ENCODE measurements around the gene RNF144B.

The RNF144B gene

GRCh38 chr6:18415207-18415606, 28.1 kb downstream of the RNF144B start:
- Histone ChIP-seq H3K4me3 (no peak overlapping the region), H3K27ac (peak overlapping the region; percentile 60 to 76)
- TF ChIP-seq CTCF (IDR thresholded peaks at IDR 0.05): no peak
- DNase-seq (ENCODE audit: low spot score): no peak

DNA sequence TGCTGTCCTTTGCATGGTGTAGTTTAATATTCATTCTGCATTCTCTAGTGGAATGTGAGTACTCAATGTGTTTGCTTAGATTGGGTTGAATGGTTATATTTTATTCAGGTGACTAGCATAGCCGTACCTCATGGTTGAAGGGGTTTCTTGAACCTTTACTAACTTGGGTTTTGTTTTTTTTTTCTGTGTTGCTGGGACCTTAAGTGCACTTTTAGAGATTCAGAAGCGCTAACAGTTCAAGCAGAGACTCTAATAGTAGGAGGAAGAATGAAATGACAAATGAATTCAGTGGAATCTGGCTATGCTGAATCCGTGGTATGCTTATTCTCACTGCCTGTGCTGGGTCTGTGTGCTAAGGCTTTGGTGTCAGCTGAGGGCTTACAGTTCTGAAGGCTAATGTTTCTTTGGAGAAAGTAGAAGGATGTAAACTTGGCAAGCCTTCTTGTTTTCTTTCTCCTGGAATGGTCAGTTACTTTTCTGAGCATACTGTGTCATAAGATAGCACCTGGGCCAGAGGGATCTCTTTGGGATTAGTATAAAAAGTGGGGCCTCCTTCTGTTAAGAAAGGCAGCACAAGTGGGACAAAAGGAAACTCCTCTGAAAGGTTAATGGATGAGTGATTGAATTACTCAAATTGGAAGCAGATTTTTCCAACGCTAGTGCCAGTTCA, 28.7 kb downstream of the RNF144B start:
- H3K27ac ChIP-seq: peak overlapping the region; percentile 60 to 76
- TF ChIP-seq CTCF (IDR thresholded peaks at IDR 0.05): no peak
- DNase-seq (ENCODE audit: low spot score): no peak
- no peak overlapping the region for H3K4me3 ChIP-seq

DNA sequence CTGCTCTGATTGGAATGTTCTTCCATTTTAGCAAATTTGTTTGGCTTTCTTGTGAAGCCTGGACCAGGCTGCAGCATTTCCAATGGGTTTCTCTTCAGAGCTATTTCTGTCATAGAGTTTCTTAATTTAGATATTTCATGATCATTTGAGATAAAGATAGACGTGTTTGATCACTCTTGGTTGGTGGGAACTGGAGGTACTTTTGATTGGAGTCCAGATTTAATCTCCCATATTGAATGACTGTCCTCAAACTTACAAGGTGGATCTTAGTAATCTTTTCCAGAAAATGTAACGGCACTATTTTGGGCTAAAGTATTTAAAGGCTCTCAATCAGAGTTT, 29.2 kb downstream of the RNF144B start:
- TF ChIP-seq CTCF (IDR thresholded peaks at IDR 0.05): no peak
- Histone ChIP-seq H3K27ac (peak overlapping the region; percentile 60 to 76), H3K4me3 (no peak overlapping the region)
- no peak for DNase-seq (ENCODE audit: low spot score)

GRCh38 chr6:18420328-18420727, 33.2 kb downstream of the RNF144B start:
- Histone ChIP-seq H3K4me3 (no peak overlapping the region), H3K27ac (no peak overlapping the region)
- DNase-seq (ENCODE audit: low spot score): no peak
- no peak for TF ChIP-seq CTCF (IDR thresholded peaks at IDR 0.05)

DNA sequence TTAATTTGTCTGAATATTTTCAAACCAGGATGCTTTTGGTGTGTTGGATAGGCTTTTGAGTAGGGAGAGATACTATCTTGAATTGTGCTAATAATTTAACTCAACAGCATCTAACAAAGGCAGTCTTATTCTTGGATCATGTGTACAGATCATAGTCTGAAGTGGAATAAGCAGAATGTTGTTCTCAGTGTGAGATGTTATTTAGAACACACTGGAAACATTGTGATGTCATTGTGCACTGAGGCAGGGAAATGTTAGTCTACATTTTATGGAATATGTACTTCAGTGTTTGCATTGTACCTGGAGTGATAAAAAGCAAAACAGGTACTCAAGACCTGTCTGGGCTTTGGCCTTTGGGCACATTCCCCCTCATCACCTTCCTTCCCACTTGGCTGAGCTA, 35.0 kb downstream of the RNF144B start:
- no peak for DNase-seq (ENCODE audit: low spot score)
- H3K27ac ChIP-seq: no peak overlapping the region
- no peak for TF ChIP-seq CTCF (IDR thresholded peaks at IDR 0.05)
- no peak overlapping the region for H3K4me3 ChIP-seq

- Histone ChIP-seq H3K27ac (no peak overlapping the region), H3K4me3 (no peak overlapping the region)
- no peak for DNase-seq (ENCODE audit: low spot score)
- no peak for TF ChIP-seq CTCF (IDR thresholded peaks at IDR 0.05)
Measured at GRCh38 chr6:18423426-18423825, 36.3 kb downstream of the RNF144B start.

- Histone ChIP-seq H3K27ac (no peak overlapping the region), H3K4me3 (no peak overlapping the region)
- no peak for TF ChIP-seq CTCF (IDR thresholded peaks at IDR 0.05)
- no peak for DNase-seq (ENCODE audit: low spot score)
Measured at GRCh38 chr6:18424201-18424600, 37.1 kb downstream of the RNF144B start.
